Left renal pelvis (tissue), 4 donors: ENCODE results near the gene ING1. TPM values are rescaled to one million over a fixed set of nuclear protein-coding genes. Genes with fewer than 3 reads are reported as not detected.
"Not testable (repeated sequence)": the region's sequence is repeated elsewhere in the genome, so short reads cannot be mapped to it uniquely, and the experiment has no call there.

Source experiments
- DNase-seq, 4 donors: peaks; one replicate each; pipeline ENCODE4 v3.0.0-alpha.2; 2013; ENCODE audit warnings: low read depth in 4 of 4, low spot score in 3 of 4
- polyA plus RNA-seq, 4 donors: library from polyadenylated mRNA; unstranded; fragments of 120-200 nt; gene quantifications; one replicate each; pipeline ENCODE4 v1.2.1, GENCODE V29; 2013; ENCODE audit not compliant: insufficient read length in 4 of 4

ING1 gene
- 10 to 100 TPM; 21.2 to 43.1 (median 28.1) TPM for polyA plus RNA-seq

DNA sequence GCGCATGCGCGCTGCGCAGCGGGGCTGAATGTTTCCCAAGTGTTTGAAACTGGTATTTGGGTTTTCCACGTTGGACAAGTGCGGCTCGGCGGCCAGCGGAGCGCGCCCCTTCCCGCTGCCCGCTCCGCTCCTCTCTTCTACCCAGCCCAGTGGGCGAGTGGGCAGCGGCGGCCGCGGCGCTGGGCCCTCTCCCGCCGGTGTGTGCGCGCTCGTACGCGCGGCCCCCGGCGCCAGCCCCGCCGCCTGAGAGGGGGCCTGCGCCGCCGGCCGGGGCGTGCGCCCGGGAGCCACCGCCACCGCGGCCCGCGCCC, at the start of gene ING1:
Gene ING1 (plus strand): TSS at position 59 of the 311 bp plus-strand sequence. CDS start 450 bp downstream, outside the sequence.
- DNase-seq: no peak

- DNase-seq: no peak
These were observed 49.5 kb upstream of the ING1 start for GRCh38 chr13:110664041-110664440.

- DNase-seq: no peak
These were observed 48.8 kb upstream of the ING1 start for GRCh38 chr13:110664673-110665072.

DNA sequence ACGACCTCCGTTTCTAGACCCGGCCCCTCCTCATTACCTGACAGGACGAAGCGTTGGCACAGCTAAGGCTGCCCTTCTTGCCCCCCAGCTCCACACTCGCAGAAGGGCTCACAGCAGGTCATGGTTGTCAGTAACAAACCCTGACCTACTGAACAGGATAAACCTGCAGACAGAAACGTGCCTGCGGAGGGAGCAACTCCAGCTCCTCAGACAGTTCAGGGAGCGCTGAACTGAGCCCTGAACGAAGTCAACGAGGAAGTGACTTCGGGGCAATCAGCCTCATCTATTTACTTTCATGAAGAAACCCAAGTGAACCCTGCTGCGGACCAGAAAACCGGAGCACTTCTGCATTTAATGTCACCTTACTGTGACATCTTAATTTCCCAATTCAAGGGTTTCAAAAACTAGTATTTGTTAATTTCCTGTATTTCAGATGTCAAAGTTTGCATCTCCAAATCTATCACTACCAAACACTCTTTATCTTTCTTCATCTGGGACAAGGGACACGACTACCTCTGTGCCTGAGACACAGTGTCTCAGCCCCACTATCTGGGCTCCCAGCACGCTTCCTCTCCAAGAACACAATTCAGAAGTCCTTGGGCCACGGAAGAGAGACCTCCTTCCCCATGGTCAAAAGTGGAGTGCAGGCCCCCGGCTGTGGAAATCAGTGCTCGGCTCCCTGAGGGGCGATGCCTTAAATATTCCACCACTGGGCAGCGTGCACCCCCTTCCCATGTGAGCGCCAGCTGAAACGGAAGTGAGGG, 47.8 kb upstream of the ING1 start:
- DNase-seq: no peak

DNA sequence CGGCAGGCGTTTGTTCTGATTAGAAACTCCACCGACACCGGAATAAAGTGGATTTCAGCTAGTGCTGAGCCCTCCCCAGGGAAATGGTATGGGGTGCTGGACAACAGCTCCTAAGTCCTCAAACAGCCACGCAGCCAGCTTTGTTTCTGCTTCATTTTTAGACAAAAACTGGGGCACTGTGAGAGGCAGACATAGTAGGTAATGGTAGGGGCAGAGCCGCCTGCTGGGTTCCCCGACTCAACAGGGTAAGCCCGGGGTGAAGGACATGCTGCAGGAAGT, 47.3 kb upstream of the ING1 start:
- no peak for DNase-seq

GRCh38 chr13:110669036-110669435, 44.5 kb upstream of the ING1 start:
- DNase-seq: no peak

DNA sequence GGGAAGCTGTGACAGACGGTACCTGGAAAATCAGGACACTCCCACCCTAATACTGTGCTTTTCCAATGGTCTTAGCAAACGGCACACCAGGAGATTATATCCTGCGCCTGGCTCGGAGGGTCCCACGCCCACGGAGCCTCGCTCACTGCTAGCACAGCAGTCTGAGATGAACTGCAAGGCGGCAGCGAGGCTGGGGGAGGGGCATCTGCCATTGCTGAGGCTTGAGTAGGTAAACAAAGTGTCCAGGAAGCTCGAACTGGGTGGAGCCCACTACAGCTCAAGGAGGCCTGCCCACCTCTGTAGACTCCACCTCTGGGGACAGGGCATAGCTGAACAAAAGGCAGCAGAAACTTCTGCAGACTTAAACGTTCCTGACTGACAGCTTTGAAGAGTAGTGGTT, 43.7 kb upstream of the ING1 start:
- not testable (repeated sequence) for DNase-seq

DNA sequence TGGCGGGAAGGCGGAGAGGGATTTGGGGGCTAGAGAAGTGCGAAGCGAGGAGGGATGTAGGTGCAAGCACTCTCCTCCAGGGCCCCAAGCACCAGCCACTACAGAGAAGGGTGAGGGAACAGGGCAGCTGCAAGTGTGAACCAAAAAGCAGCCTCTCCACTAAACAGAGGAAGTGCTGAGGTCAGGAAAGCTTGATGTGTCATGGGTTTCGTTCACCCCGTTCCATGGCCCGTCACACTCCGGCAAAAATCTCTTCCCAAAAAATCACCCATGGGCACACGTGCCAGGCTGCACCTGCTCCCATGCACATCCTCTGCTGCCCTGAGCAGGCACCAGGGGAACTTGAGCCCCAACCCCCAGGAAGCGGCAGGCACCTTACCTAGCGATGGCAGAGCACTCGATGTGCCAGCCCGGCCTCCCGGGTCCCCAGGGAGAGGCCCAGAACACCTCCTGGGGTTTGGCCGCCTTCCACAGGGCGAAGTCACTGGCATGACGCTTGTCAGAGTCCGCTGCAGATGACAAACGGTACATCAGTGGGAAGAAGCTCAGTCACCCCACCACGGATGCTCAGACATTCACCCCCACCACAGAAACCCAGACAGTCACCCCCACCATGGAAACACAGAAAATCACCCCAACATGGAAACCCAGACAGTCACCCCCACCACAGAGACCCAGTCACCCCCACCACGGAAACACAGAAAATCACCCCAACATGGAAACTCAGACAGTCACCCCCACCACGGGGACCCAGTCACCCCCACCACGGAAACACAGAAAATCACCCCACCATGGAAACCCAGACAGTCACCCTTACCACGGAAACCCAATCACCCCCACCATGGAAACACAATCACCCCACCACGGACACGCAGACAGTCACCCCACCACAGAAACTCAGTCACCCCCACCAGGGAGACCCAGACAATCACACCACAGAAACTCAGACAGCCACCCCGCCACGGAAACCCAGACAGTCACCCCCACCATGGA, 36.6 kb upstream of the ING1 start:
- DNase-seq: no peak

DNA sequence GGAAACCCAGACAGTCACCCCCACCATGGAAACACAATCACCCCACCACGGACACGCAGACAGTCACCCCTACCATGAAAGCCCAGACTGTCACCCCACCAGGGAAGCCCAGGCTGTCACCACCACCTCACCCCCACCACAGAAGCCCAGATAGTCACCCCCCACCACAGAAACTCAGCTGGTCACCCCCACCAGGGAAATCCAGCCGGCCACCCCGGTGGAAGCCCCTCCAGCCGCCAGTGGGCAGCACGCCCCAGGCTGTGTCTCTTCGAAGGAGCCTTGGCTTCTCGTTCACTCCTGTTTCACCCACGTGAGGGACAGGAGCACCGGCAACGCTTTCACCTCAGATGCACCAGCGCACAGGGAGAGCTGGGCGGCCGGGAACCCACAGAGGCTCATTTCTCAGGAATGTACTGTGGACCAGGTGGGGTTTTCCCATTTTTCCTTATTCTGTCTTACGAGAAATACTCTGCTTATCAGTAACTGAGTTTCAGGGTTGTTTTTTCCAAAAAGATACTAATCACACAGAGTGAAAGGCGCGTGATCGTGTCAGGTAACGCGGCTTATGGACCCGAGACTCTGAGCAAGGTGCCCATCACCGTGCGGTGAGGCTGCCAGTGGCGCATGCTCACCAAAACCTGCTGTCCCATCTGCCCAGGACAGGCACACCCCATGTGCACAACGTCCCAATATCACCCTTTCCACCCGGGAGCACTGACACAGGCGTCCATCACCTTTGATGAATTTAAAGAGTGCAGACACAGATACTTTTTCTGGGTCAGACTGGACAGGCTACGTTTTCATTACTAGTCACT, 35.6 kb upstream of the ING1 start:
- no peak for DNase-seq

GRCh38 chr13:110680852-110681251, 32.6 kb upstream of the ING1 start:
- DNase-seq: no peak

- DNase-seq: no peak
These were observed 31.5 kb upstream of the ING1 start for GRCh38 chr13:110681868-110682550.

DNA sequence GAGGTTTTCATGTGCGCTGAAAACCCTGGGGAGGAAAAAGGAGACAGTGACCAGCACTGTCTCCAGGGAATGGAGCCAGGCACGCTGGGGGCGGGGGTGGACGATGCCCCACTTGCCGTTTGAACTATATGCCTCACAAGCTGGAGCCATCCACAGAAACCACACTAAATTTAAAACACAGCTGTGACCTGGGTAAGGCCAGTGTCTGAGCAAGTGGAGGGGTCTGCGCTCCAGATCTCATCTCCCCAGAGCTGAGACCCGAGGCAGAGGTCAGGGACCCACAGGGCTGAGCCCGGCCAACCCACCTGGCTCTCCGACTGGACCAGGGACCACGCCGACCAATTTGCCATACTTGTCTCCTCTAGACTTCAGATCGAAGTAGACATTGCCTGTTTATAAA, 30.8 kb upstream of the ING1 start:
- no peak for DNase-seq

- no peak for DNase-seq
These were observed 30.2 kb upstream of the ING1 start for GRCh38 chr13:110683203-110683883.

DNA sequence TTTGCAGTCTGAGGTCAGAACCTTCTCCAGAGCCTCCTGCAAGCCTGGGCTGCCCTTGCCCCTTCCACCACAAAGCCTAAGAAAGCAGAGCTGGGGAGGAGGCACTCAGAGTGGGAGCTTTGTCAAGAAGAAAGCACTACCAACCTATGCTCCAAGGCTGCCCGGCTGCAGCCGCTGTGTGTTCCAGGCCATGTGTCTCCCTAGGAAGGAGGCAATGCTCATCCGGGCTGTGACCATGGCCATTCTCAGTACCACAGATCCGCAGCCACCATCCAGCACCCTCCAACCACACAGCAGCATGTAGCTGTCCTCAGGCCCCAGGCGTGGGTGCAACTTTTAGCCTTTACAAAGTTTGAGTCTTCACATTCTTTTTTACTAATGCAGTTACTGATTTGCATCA, 29.6 kb upstream of the ING1 start:
- no peak for DNase-seq

- no peak for DNase-seq
These were observed 29.0 kb upstream of the ING1 start for GRCh38 chr13:110684388-110685056.

DNA sequence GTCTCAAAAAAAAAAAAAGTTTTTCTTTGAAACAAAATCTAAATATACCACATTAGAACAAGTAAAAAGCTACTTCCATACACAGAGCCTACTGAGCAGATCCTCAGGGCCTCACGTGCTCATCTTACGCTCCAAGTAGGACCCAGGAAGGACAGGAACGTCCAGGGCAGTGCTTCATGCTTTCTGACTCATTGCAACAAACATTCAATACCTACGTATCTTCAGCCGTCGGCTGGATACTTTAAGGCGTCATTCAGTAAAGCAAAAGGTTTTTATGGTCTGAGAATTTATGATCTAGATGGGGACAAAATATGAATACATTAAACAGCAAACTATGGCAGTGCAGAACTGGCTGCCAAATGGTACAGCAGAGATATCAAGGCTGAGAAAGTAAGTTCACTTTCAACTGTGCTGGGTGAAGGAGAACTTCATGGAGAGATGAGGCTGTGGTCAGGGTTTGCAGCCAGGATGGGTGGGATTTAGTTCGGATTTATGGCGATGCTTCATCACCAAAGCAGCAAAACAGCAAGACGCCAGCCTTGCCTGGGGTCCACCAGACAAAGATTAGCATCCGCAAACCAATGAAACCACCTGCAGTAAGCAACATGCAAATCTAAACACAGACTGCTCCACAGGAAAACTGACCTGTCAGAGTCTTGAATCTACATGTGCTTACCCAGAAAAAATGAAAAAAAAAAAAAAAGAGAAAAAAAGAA, 28.0 kb upstream of the ING1 start:
- no peak for DNase-seq

GRCh38 chr13:110687736-110688135, 25.8 kb upstream of the ING1 start:
- DNase-seq: no peak

- DNase-seq: no peak
These were observed 24.5 kb upstream of the ING1 start for GRCh38 chr13:110689041-110689440.

GRCh38 chr13:110689711-110690110, 23.8 kb upstream of the ING1 start:
- no peak for DNase-seq
